Measurements from ENCODE around the gene PTTG1IP. TPM values are rescaled to one million over a fixed set of nuclear protein-coding genes. Genes with fewer than 3 reads are reported as not detected.

PTTG1IP gene
- total RNA-seq, 1 experiment from 2014 or later, result 408 TPM

GRCh38 chr21:44910229-44911067 lies 37.0 kb upstream of the PTTG1IP start:
- DNase-seq (ENCODE audit: low read depth), result no peak

GRCh38 chr21:44909719-44910118 lies 36.2 kb upstream of the PTTG1IP start:
- no peak for DNase-seq (ENCODE audit: low read depth)

DNA sequence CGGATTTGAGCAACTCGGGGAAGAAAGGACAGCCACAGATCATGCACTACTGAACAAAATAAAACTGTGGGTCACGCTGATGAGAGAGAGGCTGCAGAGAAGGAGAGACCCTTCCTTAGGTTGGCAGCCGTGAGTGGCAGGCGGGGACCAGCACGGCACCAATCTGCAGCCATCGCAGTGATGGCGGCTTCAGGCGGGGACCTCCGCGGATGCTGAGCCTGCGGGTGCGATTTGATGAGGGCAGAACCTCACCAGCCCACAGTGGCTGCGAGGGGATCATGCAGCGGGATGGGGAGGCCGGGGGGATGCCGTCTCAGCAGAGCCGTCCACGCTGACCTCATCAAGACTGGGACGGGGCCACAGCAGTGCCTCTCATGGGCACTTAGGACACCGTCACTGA lies 35.4 kb upstream of the PTTG1IP start:
- DNase-seq (ENCODE audit: low read depth), result no peak

- DNase-seq (ENCODE audit: low read depth), result no peak
Measured at GRCh38 chr21:44907966-44908895, 34.7 kb upstream of the PTTG1IP start.

DNA sequence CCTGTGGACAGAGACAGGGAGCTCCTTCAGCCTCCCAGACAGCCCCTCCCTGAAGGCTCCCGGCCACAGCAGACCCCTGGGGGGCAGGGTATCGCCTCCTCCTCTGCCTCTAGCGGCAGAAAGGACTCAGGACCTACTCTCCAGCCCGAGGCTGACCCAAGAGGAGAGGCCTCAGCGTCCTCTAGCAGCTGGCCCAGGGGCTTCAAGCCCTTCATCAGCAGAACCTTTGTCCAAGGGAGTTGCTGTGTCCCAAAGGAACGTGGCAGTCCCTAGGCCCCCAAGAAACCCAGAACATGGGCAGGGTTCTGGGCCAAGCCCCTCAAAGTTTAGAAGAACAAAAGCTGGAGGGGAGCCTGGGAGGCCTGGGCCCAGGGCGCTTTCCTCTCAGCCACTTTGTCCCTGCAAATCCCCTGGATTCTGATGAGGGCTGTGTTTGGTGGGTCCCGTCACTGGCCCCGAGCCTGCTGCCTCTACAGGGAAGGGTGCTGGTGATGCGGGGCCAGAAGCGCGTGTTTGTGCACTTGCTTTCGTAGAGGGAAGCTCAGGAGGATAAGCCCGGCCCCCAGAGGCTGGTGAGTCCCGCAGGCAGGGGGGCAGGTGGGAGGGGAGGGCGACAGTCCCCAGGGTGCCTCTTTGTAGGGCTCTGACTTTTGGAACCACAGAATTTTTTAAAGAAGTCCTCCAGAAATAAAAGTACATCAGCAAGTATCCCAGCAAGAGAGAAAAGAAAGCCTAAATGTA lies 33.9 kb upstream of the PTTG1IP start:
- DNase-seq (ENCODE audit: low read depth), result no peak

- DNase-seq (ENCODE audit: low read depth), result no peak
Measured at GRCh38 chr21:44905728-44906090, 32.2 kb upstream of the PTTG1IP start.

DNA sequence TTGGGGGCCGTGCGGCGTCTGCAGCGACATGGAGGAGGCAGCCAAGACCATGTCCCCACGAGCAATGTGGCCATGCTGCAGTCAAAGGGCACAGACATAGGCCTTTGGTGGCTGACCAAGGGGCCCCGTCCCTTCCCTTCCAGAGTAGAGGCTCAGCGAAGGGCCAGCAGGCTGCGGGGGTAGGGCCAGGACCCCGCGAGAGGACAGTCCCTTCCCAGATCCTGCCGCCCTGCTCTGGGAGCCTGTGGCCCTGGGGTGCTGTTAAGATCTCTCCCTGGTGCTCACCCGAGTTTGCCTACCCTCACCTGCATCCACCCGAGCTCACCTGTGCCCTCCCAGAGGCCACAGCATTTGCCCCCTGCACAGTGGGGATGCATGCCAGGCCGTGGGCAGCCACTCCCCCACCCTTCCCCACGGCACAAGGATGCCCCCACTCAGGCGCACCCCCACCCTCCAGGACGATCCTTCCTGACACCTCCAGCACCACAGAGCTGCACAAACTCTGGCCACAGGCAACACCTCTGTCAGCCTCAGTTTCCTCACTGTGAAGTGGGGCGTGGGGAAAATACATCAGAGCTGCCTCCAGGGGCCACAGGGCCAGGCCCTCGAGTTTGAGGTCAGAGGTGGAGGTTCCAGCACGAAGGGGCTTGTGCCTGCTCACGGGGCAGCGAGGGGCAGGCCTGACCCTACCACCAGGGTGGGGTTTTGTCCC lies 31.7 kb upstream of the PTTG1IP start:
- DNase-seq (ENCODE audit: low read depth), result no peak

DNA sequence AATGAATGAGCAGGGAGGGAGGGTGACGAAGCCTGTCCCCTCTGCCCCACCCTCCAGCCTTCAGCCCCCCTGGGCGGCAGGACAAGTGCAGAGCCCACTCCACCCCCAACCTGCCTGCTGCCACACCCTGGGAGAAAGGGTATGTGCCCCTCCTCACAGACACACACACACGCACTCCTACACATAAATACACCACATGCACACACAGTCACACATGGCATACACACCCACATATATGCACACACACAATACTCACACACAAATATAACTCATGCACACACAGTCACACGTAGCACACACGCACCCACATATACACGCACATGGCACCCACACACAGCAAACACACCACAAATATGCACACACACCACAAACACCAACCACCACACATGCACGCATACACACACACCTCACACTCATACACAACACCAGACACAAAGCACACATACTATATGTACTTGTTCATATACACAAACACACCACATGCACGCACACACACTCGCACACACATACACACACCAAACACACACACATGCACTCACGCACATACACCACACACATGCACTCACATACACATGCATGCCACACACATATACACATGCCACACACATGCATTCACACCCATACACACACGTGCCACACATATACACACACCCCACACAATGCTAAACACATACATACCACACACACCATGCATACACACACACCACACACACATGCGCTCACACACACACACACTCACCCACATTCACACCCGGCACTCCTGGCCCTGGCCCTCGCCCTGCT lies 30.8 kb upstream of the PTTG1IP start:
- DNase-seq (ENCODE audit: low read depth), result no peak

DNA sequence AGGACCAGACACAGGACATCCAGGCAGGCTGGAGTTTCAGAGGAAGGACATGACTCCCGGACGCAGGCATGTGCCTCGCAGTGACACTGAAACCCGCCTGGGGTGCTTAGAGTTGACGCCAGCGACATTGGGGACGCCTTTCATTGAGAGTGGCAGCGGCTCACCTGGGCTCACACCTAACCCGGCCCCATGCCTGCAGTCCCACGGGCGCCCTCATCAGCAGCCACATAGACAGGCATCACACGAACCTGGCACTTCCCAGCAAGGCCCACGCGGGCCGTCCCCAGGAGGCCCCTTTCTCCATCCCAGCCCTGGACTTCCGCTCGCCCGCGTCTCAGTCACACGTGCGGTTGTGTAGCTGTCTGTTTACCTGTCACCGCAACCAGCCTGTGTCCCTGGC lies 30.2 kb upstream of the PTTG1IP start:
- no peak for DNase-seq (ENCODE audit: low read depth)

DNA sequence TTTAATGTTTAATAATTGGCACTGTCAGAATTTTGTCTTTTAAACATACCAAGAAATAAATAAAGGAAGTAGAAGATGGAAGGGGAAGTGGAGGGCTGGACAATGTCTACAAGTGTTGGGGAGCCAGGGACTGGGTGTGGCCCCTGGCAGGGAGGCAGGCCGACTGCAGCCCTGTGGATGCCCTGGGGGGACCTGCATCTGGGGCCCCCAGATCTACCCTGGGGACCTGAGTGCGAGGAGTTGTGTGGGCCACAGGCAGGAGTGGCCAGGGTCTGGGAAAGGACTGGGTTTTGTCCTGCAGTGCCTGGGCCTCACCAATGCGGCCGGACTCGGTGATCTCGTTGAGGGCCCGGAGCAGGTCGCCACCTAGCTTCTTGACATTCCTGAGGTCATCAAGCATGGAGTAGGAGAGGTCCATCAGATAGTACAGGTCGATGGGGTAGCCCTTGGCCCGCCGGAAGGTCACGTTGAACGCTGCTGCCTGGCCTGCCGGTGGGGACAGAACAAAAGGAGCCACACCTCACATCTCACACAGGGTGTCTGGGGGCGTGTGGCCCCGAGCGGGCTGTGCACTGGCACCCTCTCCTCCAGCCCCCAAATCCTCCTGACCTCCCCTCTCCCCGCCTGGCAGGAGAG lies 29.7 kb upstream of the PTTG1IP start:
- no peak for DNase-seq (ENCODE audit: low read depth)

GRCh38 chr21:44902268-44903049 lies 29.0 kb upstream of the PTTG1IP start:
- DNase-seq (ENCODE audit: low read depth), result no peak

- DNase-seq (ENCODE audit: low read depth), result no peak
Measured at GRCh38 chr21:44901391-44902074, 28.0 kb upstream of the PTTG1IP start.

GRCh38 chr21:44900559-44901251 lies 27.2 kb upstream of the PTTG1IP start:
- DNase-seq (ENCODE audit: low read depth), result no peak

GRCh38 chr21:44899768-44900558 lies 26.5 kb upstream of the PTTG1IP start:
- DNase-seq (ENCODE audit: low read depth), result no peak

DNA sequence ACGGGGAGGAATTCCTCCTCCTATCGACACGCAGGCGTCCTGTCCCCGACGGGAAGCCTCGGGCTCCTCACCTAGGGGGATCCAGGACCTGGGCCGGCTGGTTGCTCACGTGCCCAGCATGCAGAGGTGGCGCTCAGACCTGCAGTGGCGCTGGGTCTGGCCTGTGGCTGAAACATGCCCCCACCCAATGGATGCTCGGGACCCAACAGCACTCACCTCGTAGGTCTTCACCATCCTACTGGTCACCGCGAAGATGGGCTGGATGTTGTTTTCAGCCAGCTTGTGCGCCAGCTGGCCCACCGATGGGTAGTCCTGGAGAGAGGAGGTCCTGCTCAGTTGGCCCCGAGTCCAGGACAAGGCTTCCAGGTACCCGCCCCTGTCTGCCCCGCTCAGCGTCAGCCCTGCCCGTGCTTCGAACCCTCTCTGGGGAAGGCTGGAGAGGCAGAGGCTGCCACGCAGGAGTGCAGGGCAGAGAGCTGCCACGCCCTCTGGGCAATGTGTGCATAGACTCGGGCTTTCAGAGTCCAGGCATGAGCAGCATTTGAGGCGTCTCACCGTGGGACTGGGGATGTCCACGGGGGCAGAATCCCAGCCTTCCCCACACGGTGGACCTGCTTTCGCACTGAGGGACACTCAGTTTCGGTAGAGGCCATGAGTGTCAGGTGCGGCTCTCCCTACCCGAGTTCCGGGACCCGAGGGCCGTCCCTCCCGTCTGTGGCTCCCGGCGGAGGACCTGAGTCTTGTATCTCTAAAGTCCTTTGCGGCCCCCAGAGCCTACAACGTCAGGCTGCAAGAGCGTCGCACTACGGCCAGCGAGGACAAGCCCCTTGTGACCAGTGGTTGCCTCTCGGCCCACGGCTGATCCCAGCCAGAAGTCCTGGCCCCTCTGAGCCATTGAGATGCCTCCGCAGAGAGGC lies 25.6 kb upstream of the PTTG1IP start:
- no peak for DNase-seq (ENCODE audit: low read depth)

- no peak for DNase-seq (ENCODE audit: low read depth)
Measured at GRCh38 chr21:44898011-44898488, 24.6 kb upstream of the PTTG1IP start.
